Measurements from ENCODE around the gene COX7B2.

- TF ChIP-seq CTCF (IDR thresholded peaks at IDR 0.05) = no peak
- TF ChIP-seq POLR2A (IDR thresholded peaks at IDR 0.05) = no peak
Observed at GRCh38 chr4:46817806-46818205, 91.2 kb downstream of the COX7B2 start.

Data from esophagus squamous epithelium (tissue), 4 donors.